Measurements from ENCODE around the gene DDIT3. TPM values are rescaled to one million over a fixed set of nuclear protein-coding genes. Genes with fewer than 3 reads are reported as not detected.
"Not testable (repeated sequence)": the region's sequence is repeated elsewhere in the genome, so short reads cannot be mapped to it uniquely, and the experiment has no call there.

The DDIT3 gene
- total RNA-seq, 1 experiment from 2014 or later = 23.7 TPM

DNA sequence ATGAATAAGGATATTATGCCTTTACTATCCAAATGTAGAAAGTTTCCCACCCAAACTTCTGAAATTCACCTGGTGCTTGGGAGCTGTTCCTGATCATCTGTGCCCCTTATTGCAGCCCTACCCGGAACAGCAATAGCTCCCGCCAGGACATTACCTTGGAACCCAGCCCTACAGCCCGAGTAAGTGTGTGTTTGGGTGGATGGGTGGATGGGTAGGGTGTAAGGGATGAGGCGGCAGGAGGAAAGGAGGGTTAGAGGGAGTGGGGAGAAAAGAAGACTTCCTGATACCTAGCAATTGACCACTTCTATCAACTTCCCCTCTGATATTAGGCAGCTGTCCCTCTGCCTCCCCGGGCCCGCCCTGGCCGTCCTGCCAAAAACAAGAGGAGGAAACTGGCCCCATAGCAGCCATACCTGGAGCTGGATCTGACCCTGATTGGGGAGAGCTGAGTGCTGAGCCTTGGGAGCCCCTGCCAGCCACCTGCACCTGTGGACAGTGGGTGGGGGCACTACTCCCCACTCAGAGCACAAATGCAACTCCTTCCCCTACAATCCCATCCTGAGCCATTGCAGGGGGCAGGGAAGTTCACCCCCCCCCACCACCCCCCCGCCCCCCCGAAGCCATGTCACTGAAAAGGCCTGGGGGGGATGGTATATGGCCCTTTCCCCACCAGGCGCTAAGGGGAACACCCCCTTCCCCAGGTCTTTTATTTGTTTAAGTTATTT, 8.7 kb upstream of the DDIT3 start:
- in situ Hi-C loops (cut with HindIII; ENCODE audit: low sequenced_read_pairs) = no loop called here
- no peak for DNase-seq (ENCODE audit: low spot score)

DNA sequence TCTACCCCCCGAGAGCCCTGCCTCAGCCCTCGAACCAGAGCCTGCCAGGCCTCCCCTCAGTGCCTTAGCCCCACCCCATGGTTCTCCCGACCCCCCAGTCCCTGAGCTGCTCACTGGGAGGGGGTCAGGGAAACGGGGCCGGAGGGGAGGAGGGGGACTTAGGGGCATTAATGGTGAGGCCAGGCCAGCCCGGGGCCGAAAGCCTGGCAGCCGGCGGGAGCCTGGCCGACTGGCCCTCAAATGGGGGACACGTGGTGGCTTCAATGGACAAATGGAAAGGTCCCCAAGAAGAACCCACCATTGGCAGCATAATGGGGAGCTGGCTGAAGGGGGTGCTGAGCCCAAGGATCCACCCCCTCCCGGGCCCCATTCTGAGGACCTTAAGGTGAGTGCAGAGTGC, 7.9 kb upstream of the DDIT3 start:
- no peak for DNase-seq (ENCODE audit: low spot score)
- in situ Hi-C loops (cut with HindIII; ENCODE audit: low sequenced_read_pairs) = no loop called here

DNA sequence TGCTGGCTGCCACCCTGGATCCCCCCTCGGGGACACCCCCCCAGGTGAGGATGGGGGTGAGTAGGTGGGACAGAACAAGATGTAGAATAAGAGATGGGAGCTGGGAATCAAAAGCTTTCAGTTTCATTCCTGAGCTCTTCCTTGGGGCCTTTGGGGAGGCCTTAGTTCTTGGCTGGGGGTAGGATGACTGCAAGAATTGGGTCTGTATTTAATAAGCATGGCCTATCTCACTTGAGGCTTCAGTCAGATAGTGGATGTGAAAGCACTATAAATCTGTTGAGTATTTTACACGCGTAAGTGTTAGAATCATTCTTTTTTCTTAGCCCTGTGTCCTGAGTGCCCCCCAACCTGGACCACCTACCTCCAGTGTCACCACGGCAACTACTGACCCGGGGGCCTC, 6.9 kb upstream of the DDIT3 start:
- no peak for DNase-seq (ENCODE audit: low spot score)
- in situ Hi-C loops (cut with HindIII; ENCODE audit: low sequenced_read_pairs) = no loop called here

DNA sequence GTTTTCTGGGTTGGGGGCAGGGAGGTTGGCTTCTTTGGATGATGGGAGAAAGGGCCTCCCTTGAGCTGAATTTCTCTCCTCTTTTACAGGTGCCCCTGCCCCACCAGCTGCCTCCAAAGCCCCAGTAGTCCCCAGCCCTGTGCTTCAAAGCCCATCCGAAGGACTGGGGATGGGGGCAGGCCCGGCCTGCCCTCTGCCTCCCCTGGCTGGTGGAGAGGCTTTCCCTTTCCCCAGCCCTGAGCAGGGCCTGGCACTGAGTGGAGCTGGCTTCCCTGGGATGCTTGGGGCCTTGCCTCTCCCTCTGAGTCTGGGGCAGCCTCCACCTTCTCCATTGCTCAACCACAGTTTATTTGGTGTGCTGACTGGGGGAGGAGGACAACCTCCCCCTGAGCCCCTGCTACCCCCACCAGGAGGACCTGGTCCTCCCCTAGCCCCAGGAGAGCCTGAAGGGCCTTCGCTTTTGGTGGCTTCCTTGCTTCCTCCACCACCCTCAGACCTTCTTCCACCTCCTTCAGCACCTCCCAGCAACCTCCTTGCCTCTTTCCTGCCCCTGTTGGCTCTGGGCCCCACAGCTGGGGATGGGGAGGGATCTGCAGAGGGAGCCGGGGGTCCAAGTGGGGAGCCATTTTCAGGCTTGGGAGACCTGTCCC, 6.3 kb upstream of the DDIT3 start:
- no peak for DNase-seq (ENCODE audit: low spot score)
- in situ Hi-C loops (cut with HindIII; ENCODE audit: low sequenced_read_pairs) = no loop called here

DNA sequence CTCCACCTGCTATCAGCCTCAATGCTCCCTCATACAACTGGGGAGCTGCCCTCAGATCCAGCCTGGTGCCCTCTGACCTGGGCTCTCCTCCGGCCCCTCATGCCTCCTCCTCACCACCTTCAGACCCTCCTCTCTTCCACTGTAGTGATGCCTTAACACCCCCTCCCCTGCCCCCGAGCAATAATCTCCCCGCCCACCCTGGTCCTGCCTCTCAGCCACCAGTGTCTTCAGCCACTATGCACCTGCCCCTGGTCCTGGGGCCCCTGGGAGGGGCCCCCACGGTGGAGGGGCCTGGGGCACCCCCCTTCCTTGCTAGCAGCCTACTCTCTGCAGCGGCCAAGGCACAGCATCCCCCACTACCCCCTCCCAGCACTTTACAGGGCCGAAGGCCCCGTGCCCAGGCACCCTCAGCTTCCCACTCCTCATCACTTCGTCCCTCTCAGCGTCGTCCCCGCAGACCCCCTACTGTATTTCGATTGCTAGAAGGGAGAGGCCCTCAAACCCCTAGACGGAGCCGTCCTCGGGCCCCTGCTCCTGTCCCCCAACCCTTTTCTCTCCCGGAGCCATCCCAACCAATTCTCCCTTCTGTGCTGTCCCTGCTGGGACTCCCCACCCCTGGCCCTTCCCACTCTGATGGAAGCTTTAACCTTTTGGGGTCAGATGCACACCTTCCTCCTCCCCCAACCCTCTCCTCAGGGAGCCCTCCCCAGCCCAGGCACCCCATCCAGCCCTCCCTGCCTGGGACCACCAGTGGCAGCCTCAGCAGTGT, 5.5 kb upstream of the DDIT3 start:
- in situ Hi-C loops (cut with HindIII; ENCODE audit: low sequenced_read_pairs) = no loop called here
- no peak for DNase-seq (ENCODE audit: low spot score)

DNA sequence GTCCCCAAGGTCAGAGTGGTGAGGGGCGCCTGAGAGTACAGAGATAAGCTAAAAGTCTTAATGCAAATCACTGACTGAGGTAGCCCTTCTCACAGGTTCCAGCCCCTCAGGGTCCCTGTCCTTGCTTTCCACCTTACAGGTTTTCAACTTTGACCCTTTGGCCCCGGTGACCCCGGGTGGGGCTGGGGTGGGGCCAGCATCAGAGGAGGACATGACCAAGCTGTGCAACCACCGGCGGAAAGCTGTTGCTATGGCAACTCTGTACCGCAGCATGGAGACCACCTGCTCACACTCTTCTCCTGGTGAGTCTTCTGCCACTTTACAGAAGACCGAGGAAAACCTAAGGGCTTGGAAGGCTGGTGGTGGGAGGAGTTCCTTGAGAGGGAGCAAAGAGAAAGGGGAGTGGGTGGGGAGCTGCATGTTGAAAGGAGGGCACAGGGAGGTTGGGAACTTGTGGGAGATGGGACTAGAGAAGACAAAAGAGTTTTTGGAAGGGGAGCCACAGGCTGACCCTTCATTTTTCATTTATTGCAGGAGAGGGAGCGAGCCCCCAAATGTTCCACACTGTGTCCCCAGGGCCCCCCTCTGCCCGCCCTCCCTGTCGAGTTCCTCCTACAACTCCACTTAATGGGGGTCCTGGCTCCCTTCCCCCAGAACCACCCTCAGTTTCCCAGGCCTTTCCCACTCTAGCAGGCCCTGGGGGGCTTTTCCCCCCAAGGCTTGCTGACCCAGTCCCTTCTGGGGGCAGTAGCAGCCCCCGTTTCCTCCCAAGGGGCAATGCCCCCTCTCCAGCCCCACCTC, 4.7 kb upstream of the DDIT3 start:
- no peak for DNase-seq (ENCODE audit: low spot score)
- in situ Hi-C loops (cut with HindIII; ENCODE audit: low sequenced_read_pairs) = no loop called here

DNA sequence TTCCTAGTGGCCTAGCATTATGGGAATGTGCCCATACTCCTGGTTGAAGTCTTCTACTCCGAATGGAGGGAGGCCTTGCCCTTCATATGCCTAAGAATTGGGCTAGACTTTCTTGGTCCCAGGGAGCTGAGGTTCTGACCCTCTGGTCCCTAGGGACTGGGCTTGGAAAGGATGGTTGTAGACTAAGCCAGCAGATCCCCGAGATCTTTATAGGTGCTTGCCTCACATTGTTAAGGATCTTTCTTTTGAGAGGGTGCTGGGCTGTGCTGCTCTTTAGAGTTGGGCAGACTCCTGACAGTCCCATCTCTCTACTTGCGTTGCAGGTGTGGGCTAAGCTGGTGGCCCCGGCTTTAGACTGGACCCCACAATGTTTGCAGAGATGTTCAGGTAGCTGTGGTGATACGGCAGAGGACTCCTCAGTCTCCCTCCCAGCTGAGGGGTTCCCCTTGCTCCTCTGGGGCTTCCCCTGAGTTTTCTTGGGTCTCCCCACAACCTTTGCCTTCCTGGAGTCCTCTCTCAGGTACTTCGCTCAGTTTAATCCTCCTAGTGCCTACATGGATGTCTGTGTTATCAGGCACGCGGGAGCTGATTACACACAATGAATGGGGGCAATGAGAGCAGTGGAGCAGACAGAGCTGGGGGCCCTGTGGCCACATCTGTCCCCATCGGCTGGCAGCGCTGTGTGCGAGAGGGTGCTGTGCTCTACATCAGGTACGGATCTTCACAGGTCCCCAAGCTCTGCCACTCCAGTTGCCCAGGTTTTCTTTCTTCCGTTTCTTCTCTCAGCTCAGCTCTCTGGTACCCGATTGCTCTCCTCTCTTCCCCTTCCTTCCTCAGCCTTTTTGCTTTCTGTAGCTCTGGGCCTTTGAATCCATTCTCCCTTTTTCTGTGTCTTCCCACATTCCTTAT, 3.6 kb upstream of the DDIT3 start:
- DNase-seq (ENCODE audit: low spot score) = no peak
- in situ Hi-C loops (cut with HindIII; ENCODE audit: low sequenced_read_pairs) = no loop called here

DNA sequence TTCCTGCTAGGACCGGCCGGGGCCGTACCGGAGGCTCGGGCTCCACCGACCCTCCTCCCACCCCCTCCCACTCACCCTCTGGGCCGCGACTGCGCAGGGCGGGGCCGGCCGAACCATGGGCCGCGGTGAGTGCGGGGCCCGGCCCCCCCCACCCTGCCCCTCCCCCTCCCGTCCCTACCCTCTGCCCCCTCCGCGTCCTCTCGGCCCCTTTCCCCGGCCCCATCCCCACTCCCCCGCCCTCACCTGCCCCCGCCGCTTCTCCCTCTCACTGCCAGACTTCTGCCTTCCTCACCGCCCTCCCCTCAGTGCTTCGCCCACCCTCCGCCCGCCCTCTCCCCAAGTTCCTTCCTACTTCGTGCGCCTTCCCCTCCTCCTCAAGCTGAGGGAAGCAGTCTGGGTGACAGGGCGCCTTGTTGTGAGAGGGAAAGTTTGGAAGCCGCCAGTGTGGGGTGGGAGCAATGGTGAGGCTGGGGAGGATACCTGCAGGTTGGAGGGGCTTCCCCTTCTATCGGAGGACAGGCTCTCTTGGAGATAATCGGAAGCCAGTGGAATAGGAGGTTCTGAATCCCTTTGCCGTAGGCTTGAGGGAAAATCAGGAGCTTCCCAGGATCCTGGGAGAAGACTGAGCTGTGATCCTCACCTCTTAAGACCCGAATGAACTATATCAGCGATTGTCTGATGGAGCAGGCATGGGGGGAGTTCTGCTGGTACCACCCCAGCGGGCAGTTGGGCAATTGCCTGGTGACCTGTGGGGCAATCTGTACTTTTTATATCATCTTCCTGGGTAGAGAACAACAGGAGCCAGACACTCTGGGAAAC, 2.8 kb upstream of the DDIT3 start:
- peak; percentile 37 for DNase-seq (ENCODE audit: low spot score)
- in situ Hi-C loops (cut with HindIII; ENCODE audit: low sequenced_read_pairs) = no loop called here

DNA sequence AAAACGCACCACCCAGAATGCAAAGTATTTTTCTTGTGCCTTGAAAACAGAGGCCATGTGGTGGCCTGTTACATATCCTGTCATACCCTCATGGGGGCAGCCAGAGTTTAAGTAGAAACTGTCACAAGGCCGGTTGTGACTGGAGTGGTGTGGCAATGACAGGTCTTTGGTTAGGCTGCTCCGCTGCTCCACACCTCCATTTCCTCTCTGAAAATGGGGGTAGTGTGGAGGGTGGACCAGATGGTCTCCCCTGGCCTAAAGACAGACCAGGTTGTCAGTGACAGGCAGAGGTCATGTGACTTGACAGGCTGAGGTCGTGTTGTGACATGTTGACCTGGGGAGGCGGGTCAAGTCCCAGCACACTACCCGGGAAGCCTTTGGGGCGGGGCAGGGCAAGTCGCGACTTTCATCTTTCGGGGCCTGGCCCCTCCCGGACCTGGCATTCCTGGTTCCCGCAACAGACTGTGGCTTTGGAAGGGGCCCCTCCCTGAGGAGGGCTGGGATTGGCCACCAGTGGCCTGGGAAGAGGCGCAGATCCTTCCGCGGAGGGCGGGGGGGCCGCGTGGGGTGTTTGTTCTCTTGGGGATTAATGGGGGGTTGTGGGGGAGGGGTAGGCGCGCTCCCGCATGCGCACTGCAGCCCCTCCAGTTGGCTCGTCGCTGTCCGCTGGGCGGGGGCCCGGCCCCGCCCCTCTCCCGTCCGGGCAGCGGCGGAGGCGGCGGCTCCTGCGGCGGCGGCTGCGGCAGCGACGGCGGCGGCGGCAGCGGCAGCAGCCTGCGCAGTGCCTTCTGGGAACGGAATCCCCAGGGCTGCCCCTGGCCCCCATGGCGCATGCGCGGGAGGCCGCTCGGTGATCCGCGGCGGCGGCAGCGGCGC, 1.9 kb upstream of the DDIT3 start, which contains the start of gene MBD6:
Gene MBD6, plus strand, starts transcription at position 814 of the 876 bp plus-strand sequence. CDS start 1,480 bp downstream, outside the sequence.
- in situ Hi-C loops (cut with HindIII; ENCODE audit: low sequenced_read_pairs) = no loop called here
- peak; percentile 85 for DNase-seq (ENCODE audit: low spot score)

DNA sequence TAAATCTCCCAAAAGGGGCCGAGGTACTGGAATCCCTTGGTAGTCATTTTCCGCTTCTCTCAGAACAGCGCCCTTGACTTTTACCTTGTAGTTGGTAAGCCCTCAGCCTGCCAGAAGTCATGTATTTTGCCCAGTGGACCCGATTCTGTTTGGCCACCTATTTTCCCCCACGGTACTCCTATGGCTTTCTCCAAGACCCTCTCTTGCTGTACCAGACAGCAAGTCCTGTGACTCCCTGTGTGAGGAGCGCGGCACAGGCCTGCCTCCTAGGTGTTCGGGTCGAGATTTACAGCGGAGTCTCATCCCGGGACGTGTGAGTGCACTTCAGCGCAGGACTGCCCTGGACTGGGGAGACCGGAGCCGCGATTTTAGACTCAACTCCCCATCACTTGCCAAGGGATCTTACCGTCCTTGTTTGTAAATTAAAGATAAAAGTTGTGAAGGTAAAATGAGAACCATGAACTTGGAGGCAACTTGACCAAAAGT, 1.3 kb upstream of the DDIT3 start:
- in situ Hi-C loops (cut with HindIII; ENCODE audit: low sequenced_read_pairs) = no loop called here
- peak; percentile 68 for DNase-seq (ENCODE audit: low spot score)

DNA sequence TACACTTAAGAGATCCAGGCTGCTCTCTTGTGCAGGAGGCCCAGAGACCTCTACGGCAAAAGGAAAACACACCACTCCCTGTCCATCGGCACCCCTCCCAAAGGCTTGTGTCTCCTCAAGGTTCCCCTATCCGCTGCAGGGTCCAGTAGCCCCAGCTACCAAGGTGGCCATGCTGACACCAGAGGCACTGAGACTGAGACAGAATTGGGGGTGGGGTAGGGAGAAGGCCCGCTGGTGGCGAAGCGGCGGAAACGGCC, 590 bp downstream of the DDIT3 start:
- in situ Hi-C loops (cut with HindIII; ENCODE audit: low sequenced_read_pairs) = no loop called here
- no peak for DNase-seq (ENCODE audit: low spot score)

DNA sequence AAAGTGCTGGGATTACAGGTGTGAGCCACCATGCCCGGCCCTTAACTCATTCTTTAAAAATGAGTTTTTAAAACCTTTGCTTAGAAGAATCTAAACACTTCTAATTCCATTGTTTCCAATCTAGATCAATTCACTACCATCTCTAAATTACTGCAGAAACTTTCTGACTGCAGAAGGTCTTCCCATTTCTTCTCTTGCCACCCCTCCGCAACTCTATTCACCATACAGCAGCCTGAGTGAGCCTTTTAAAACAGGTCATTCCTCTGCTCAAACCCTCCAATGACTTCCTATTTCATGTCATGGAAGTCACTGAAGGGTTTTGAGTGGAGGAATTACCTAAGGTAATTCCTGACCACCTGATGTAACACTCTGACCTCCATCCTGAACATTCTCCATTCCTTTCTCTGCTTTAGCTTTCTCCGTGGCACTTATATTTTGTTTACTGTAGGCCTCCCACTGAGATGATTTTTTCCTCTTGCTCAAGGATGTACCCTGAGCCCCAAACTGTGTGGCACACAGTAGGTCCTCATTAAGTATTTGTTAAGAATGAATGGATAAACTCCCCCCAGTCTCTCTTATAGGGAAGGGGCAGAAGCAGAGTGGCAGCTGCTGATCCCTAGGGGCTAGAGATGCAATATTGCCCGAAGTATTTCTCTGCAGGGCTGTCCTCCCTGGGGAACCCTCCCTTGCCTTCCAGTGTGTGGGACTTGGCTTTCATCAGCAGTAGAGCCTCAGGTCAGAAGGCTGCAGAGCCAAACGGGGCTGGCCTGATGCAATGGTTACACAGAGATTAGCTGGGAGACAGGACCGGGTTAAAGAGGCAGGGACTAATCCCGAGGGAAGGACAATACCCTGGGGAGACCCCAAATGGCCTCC, 1.2 kb downstream of the DDIT3 start:
- in situ Hi-C loops (cut with HindIII; ENCODE audit: low sequenced_read_pairs) = no loop called here
- no peak for DNase-seq (ENCODE audit: low spot score)

DNA sequence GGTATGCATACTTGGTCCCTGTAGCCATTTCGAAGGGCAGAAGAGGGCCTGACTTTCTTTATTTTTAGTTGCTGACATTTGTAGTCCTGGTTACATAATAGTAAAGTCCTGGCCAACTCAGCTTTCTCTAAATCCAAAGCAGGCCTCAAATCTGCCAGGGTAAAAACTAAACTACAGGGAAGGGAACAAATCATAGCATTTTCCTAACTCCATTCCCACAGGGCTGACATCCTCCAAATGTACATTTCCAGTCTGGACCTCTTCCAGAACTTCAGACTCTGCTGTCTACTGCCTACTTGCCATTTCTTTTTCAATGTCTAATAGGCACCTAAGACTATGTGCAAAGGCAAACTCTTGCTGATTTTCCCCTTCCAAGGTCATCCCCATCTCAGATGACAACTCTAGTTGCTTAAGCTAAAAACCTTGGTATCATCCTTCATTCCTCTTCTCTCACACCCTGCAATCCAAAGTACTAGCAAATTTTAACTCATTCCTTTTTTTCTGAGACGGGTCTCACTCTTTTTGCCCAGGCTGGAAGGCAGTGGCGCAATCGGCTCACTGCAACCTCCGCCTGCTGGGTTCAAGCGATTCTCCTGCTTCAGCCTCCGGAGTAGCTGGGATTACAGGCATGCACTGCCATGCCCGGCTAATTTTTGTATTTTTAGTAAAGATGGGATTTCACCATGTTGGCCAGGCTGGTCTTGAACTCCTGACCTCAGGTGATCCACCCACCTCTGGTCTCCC, 2.0 kb downstream of the DDIT3 start:
- in situ Hi-C loops (cut with HindIII; ENCODE audit: low sequenced_read_pairs) = no loop called here
- peak; percentile 61 for DNase-seq (ENCODE audit: low spot score)

DNA sequence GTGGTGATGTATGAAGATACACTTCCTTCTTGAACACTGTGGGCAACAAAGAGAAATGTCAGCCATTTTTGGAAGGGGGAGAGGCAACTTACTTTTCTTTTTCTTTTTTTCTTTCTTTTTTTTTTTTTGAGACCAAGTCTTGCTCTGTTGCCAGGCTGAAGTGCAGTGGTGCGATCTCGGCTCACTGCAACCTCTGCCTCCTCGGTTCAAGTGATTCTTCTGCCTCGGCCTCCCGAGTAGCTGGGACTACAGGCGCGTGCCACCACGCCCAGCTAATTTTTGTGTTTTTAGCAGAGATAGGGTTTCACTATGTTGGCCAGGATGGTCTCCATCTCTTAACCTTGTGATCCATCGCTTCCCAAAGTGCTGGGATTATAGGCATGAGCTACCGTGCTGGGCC, 2.6 kb downstream of the DDIT3 start:
- in situ Hi-C loops (cut with HindIII; ENCODE audit: low sequenced_read_pairs); DNase-seq (ENCODE audit: low spot score): not testable (repeated sequence)

DNA sequence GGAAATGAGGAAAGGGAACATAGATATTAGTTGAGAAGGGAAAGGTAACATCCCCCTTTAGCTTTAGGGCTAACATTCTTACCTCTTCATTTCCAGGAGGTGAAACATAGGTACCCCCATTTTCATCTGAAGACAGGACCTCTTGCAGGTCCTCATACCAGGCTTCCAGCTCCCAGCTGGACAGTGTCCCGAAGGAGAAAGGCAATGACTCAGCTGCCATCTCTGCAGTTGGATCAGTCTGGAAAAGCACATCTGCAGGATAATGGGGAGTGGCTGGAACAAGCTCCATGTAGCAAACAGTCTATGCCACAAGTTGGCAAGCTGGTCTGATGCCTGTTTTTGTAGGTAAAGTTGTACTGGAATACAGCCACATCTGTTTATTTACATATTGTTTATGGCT, 3.1 kb downstream of the DDIT3 start:
- in situ Hi-C loops (cut with HindIII; ENCODE audit: low sequenced_read_pairs) = no loop called here
- no peak for DNase-seq (ENCODE audit: low spot score)
